GM19467 (cell line): Measurements from ENCODE around the gene TNS2.
"Not testable (repeated sequence)": the region's sequence is repeated elsewhere in the genome, so short reads cannot be mapped to it uniquely, and the experiment has no call there.

Experiments
- ATAC-seq: cut with Tn5 transposase; IDR thresholded peaks from one replicate; pipeline ENCODE4 v1.9.1; 2021; ENCODE audit warnings: mild to moderate bottlenecking, moderate library complexity; ENCODE audit not compliant: unreplicated experiment

TNS2 gene

DNA sequence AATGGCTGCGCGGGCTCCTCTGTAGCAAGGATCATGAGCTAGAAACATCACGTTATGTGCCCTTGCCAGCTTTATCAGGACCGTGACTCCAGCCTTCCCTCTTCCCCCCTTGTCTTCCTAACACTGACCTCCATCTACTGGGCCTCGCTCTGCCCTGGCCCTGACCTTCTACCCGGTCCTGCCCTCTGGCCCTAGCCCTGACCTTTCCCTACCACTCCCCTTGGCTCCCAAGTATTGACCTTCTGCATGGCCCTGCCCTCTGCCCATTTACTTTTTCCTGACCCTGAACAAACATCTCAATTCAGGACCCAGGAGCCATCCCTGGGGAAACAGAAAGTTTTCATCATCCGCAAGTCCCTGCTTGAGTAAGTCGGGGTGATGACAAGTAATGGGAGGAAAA lies 55.4 kb downstream of the TNS2 start:
- ATAC-seq: no peak

DNA sequence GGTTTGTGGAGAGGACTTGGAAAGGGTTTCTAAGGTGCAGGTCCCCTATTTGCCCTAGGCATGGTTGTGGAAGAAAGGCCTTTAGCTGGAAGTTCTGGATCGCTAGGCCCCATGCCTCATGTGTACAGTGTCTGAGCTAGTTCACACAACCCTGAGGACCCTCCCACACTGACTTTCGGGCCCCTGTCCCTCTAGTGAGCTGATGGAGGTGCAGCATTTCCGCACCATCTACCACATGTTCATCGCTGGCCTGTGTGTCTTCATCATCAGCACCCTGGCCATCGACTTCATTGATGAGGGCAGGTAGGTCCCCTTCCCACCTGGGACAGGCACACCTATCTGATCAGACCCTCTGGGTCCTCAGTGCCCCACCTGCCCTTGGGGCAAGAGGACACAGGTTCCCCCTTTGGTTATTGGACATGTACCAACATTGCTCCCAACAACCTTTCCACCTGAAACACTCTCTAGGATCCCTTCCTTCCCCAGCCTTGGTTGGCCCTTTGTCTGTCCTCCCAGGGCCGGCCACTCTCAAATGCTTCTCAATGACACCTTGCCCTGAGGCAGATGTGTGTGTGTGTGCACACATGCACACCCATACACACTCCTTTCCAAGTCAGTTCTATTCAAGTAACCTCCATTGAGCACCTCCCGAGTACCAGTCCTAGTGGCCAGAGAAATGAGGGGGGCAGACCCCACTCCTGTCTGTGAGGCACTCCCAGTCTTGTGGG lies 56.0 kb downstream of the TNS2 start:
- no peak for ATAC-seq

DNA sequence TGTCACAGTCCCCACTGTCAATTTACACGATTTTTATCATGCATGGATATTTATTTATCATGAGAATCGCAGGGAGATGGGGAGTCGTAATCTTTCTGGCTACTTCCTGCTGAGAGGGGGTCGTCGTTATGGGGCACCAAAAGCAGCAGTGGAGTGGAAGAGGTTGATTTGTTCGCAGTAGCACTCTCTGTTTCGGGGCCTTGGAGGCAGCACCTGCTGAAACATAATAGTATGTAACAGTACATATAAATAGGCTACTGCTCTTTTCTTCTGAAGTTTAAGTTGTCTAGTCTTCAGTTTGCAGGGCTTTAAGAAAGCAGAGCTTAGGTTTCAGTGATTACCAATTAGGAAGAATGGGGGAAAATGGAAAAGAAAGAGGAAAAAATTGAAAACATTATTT lies 57.3 kb downstream of the TNS2 start:
- ATAC-seq: no peak

DNA sequence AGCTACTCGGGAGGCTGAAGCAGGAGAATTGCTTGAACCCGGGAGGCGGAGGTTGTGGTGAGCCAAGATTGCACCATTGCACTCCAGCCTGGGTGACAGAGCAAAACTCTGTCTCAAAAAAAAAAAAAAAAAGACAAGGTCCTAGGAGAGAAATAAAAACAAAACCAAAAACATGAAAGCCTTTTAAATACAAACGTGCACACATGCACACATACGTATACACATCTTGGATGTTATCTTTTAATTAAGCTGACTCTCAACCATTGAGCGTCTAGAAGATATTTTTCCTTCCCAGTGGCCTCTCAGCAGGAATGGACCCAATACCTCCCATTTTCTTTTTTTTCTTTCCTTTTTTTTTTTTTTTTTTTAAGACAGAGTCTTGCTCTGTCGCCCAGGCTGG lies 62.6 kb downstream of the TNS2 start:
- ATAC-seq: not testable (repeated sequence)

DNA sequence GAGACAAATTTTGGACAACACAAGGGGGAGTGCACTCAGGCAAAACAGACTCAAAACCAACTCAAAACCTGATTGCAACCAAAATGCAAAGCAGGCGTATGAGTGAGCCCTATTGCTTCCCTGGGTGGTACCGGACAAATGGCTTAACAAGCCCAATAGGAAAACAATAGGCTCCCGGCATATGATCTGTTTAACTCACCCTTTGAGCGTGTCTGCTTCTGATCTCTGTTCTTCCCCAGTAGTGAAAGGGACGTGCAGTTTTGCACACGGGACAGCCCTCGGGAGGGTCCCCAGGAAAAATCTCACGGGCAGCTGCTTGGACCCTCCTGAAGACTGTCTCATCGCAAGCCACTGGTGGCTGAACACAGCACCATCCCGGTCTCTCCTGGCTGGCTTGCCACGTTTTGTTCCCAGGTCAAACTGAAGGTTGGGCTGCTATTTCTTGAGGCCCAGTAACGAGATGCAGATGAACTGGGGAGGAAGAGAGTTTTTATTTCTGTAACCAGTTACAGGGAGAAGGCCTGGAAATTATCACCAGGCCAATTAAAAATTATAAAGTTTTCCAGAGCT lies 63.4 kb downstream of the TNS2 start:
- ATAC-seq: no peak

DNA sequence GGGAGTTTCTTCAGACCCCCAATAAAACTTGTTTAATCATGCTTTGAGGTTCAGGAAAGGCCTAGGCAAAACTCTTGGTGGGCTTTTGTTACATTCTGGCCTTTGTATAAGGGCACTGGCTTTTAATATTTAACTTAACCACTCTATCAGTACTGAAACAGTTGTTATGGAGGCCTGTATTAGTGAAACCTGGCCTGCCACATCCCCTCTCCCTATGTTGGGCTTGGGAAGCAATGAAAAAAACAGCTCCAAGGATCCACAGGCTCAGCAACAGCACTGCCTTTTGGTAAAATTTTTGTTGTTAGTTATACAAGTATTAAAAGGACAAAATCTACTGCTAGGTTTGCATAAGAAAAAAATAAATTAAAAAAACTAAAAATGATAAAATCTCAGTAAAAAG lies 64.1 kb downstream of the TNS2 start:
- ATAC-seq: no peak
